PC-3 (cell line): Measurements from ENCODE around the gene ENPP7. TPM values are rescaled to one million over a fixed set of nuclear protein-coding genes. Genes with fewer than 3 reads are reported as not detected.
"Not testable (repeated sequence)": the region's sequence is repeated elsewhere in the genome, so short reads cannot be mapped to it uniquely, and the experiment has no call there.

Experiments used
- ATAC-seq: fragments of 200-7000 bp; cut with Tn5 transposase; 2 replicates; pipeline ENCODE4 v1.9.1; 2020; ENCODE audit warnings: mild to moderate bottlenecking, moderate library complexity
- BruUV-seq: library from RNA; stranded (reverse); fragments of 400-500 nt; replicated peaks from 2 replicates; lab custom pipeline; 2021; lab: Mats Ljungman, UMichigan
- CTCF ChIA-PET: fragments of 300-600 bp; sonication (Branson Sonifier 250); formaldehyde crosslinking; loops from one replicate; lab custom pipeline; 2022; ENCODE audit warnings: antibody characterized with exemption; lab: Charles Lee
- POLR2A ChIA-PET: fragments of 300-600 bp; sonication (Branson Sonifier 250); formaldehyde crosslinking; loops from one replicate; lab custom pipeline; 2022; ENCODE audit warnings: antibody characterized with exemption; ENCODE audit not compliant: unreplicated experiment; lab: Charles Lee
- DNase-seq: peaks from one replicate; pipeline ENCODE4 v3.0.0-alpha.2; 2015
- H2AFZ ChIP-seq: fragments of 300-600 bp; sonication (generic); 2 replicates; pipeline ENCODE4 v1.6.0; 2016; ENCODE audit warnings: antibody characterized with exemption, low read length
- H3F3A ChIP-seq: fragments of 300-600 bp; sonication (generic); one replicate; pipeline ENCODE4 v1.6.0; 2017; ENCODE audit warnings: antibody characterized with exemption, low read length, control low read depth, mild to moderate bottlenecking; ENCODE audit not compliant: unreplicated experiment
- H3K27ac ChIP-seq: fragments of 300-600 bp; sonication (generic); 2 replicates; pipeline ENCODE4 v1.5.1; 2016; ENCODE audit warnings: mild to moderate bottlenecking, low read length
- H3K27me3 ChIP-seq: fragments of 300-600 bp; sonication (generic); 2 replicates; pipeline ENCODE4 v1.6.1; 2016; ENCODE audit warnings: low read length, mixed read lengths
- H3K36me3 ChIP-seq: fragments of 300-600 bp; sonication (generic); 2 replicates; pipeline ENCODE4 v1.6.1; 2016; ENCODE audit warnings: low read depth, mixed run types, low read length, mixed read lengths
- H3K4me1 ChIP-seq: fragments of 300-600 bp; sonication (generic); 2 replicates; pipeline ENCODE4 v1.5.1; 2016; ENCODE audit warnings: low read length; ENCODE audit not compliant: insufficient read depth
- H3K4me2 ChIP-seq: fragments of 300-600 bp; sonication (generic); 2 replicates; pipeline ENCODE4 v1.6.0; 2016; ENCODE audit warnings: low read length
- H3K4me3 ChIP-seq: fragments of 300-600 bp; sonication (generic); 2 replicates; pipeline ENCODE4 v1.5.1; 2016; ENCODE audit warnings: mild to moderate bottlenecking, low read length, mixed read lengths
- H3K79me2 ChIP-seq: fragments of 300-600 bp; sonication (generic); 2 replicates; pipeline ENCODE4 v1.6.1; 2017; ENCODE audit warnings: low read length, mixed read lengths
- H3K9ac ChIP-seq: fragments of 300-600 bp; sonication (generic); 2 replicates; pipeline ENCODE4 v1.6.0; 2016; ENCODE audit warnings: mild to moderate bottlenecking, low read length
- H3K9me2 ChIP-seq: fragments of 300-600 bp; sonication (generic); replicated peaks from 2 replicates; pipeline ENCODE4 v1.6.1; 2016; ENCODE audit warnings: mixed run types, low read length, mixed read lengths
- H3K9me3 ChIP-seq: fragments of 300-600 bp; sonication (generic); 2 replicates; pipeline ENCODE4 v1.6.1; 2016; ENCODE audit warnings: low read length, mixed read lengths
- H4K20me1 ChIP-seq: fragments of 300-600 bp; sonication (generic); 2 replicates; pipeline ENCODE4 v1.6.1; 2016; ENCODE audit warnings: low read length, mixed read lengths
- CTCF ChIP-seq: fragments of 300-600 bp; sonication (generic); conservative IDR thresholded peaks from 2 replicates; pipeline ENCODE4 v1.5.1; 2017; ENCODE audit warnings: antibody characterized with exemption, low read depth, mild to moderate bottlenecking, low read length
- EZH2 ChIP-seq: fragments of 300-600 bp; sonication (generic); IDR thresholded peaks from one replicate; pipeline ENCODE4 v1.6.1; 2017; ENCODE audit warnings: antibody characterized with exemption, mild to moderate bottlenecking, low read length; ENCODE audit not compliant: unreplicated experiment
- EZH2phosphoT487 ChIP-seq: fragments of 300-600 bp; sonication (generic); IDR thresholded peaks from 2 replicates; pipeline ENCODE4 v1.6.1; 2018; ENCODE audit warnings: mild to moderate bottlenecking, antibody characterized with exemption, low read length, borderline replicate concordance
- intact Hi-C: fragments of 100-400 bp; cut with micrococcal nuclease; formaldehyde crosslinking; loops from 2 replicates; pipeline ENCODE4 v1.9.0; 2023
- total RNA-seq: library from RNA; depleted of rRNA; stranded (reverse); fragments of >200 nt; gene quantifications from 2 replicates; pipeline ENCODE4 v1.2.3, GENCODE V29; 2014

Gene ENPP7
- total RNA-seq, 1 experiment from 2014 or later, result not detected

- ATAC-seq (no peak), DNase-seq (no peak)
- Histone ChIP-seq H3K79me2 (no peaks in the 10 kb centered on the region), H3K9me2 (no peaks in the 10 kb centered on the region), H2AFZ (no peak overlapping the region), H3F3A (no peaks in the 10 kb centered on the region), H3K9ac (no peak overlapping the region), H3K9me3 (no peaks in the 10 kb centered on the region), H4K20me1 (no peaks in the 10 kb centered on the region), H3K4me2 (no peak overlapping the region), H3K4me3 (no peak overlapping the region), H3K4me1 (peaks cover 16% of the 10 kb centered on the region), H3K36me3 (no peaks in the 10 kb centered on the region), H3K27ac (no peak overlapping the region), H3K27me3 (no peaks in the 10 kb centered on the region)
- ChIA-PET CTCF (no interaction called here), POLR2A (no interaction called here)
- intact Hi-C loops, result no loop called here
- TF ChIP-seq EZH2 (no peak), EZH2phosphoT487 (no peak), CTCF (no peak)
- BruUV-seq, result no TSS peak
Measured at GRCh38 chr17:79765708-79766107, 35.0 kb downstream of the ENPP7 start.

GRCh38 chr17:79769570-79770506 is 39.1 kb downstream of the ENPP7 start:
- Histone ChIP-seq H3K4me3 (no peak overlapping the region), H4K20me1 (no peaks in the 10 kb centered on the region), H3K27ac (peak overlapping the region; percentile 44), H3K4me1 (peaks cover 16% of the 10 kb centered on the region), H3K27me3 (no peaks in the 10 kb centered on the region), H3K36me3 (no peaks in the 10 kb centered on the region), H3K9me2 (no peaks in the 10 kb centered on the region), H3K4me2 (peak overlapping the region; percentile 17), H3F3A (no peaks in the 10 kb centered on the region), H3K9ac (peak overlapping the region; percentile 26; the same call in 1 of the 2 replicates), H3K79me2 (no peaks in the 10 kb centered on the region), H3K9me3 (no peaks in the 10 kb centered on the region), H2AFZ (peak overlapping the region; percentile 57)
- ATAC-seq (peak; percentile 85), DNase-seq (peak; percentile 80)
- TF ChIP-seq EZH2 (no peak), CTCF (no peak), EZH2phosphoT487 (no peak)
- CTCF ChIA-PET, result no interaction called here
- TSS peak; percentile 42 for BruUV-seq
- intact Hi-C loops, result no loop called here
- POLR2A ChIA-PET, result no interaction called here

GRCh38 chr17:79771276-79771675 is 40.5 kb downstream of the ENPP7 start:
- Histone ChIP-seq H3K36me3 (no peaks in the 10 kb centered on the region), H3K4me2 (no peak overlapping the region), H3K9me3 (no peaks in the 10 kb centered on the region), H3K27me3 (no peaks in the 10 kb centered on the region), H4K20me1 (no peaks in the 10 kb centered on the region), H2AFZ (no peak overlapping the region), H3K9me2 (no peaks in the 10 kb centered on the region), H3K79me2 (no peaks in the 10 kb centered on the region), H3K9ac (no peak overlapping the region), H3K4me3 (no peak overlapping the region), H3F3A (no peaks in the 10 kb centered on the region), H3K4me1 (peaks cover 20% of the 10 kb centered on the region), H3K27ac (no peak overlapping the region)
- ChIA-PET CTCF (interaction anchor here (0.7 to 1.5 kb wide), 2 partner anchors 30 to 68 kb away, joined by 3 to 4 read pairs; no protein-coding TSS in a partner anchor), POLR2A (no interaction called here)
- intact Hi-C loops, result no loop called here
- ATAC-seq (no peak), DNase-seq (no peak)
- TF ChIP-seq EZH2 (no peak), EZH2phosphoT487 (no peak), CTCF (no peak)
- no TSS peak for BruUV-seq

- H2AFZ ChIP-seq, POLR2A ChIA-PET, H3K4me2 ChIP-seq, H3K27ac ChIP-seq, H3K27me3 ChIP-seq, BruUV-seq, H3K4me3 ChIP-seq, H4K20me1 ChIP-seq, H3K79me2 ChIP-seq, H3K9me3 ChIP-seq, H3K36me3 ChIP-seq, H3K9me2 ChIP-seq, DNase-seq, H3K9ac ChIP-seq, intact Hi-C loops, H3F3A ChIP-seq, ATAC-seq, CTCF ChIA-PET: not testable (repeated sequence)
- peaks cover 33% of the 10 kb centered on the region for H3K4me1 ChIP-seq
Measured at GRCh38 chr17:79772726-79773125, 42.0 kb downstream of the ENPP7 start.
